ENCODE data around the gene IFNA2.

- TF ChIP-seq CTCF (IDR thresholded peaks at IDR 0.05), result no peak
- no peak for TF ChIP-seq POLR2A (IDR thresholded peaks at IDR 0.05)
Measured at GRCh38 chr9:21432672-21433425, 47.7 kb upstream of the IFNA2 start.
